HUES64 (cell line): ENCODE measurements around the gene NXN.
"Not testable (repeated sequence)": the region's sequence is repeated elsewhere in the genome, so short reads cannot be mapped to it uniquely, and the experiment has no call there.

Experiments used
- H3K27ac ChIP-seq: 2 replicates; pipeline ENCODE4 v1.7.0; 2013; ENCODE audit warnings: low read depth, low read length, inconsistent platforms
- H3K27me3 ChIP-seq: 2 replicates; pipeline ENCODE4 v1.6.1; 2013; ENCODE audit warnings: mild to moderate bottlenecking, low read length; ENCODE audit not compliant: insufficient read depth
- H3K36me3 ChIP-seq: 2 replicates; pipeline ENCODE4 v1.6.1; 2013; ENCODE audit warnings: mild to moderate bottlenecking, low read length; ENCODE audit not compliant: insufficient read depth
- H3K4me1 ChIP-seq: 2 replicates; pipeline ENCODE4 v1.6.1; 2013; ENCODE audit warnings: mild to moderate bottlenecking, low read length, moderate library complexity; ENCODE audit not compliant: insufficient read depth
- H3K4me3 ChIP-seq: 2 replicates; pipeline ENCODE4 v1.5.1; 2013; ENCODE audit warnings: mild to moderate bottlenecking, low read length, moderate library complexity
- H3K9ac ChIP-seq: 2 replicates; pipeline ENCODE4 v1.6.1; 2013; ENCODE audit warnings: mild to moderate bottlenecking, low read depth, low read length
- H3K9me3 ChIP-seq: 2 replicates; pipeline ENCODE4 v1.6.1; 2013; ENCODE audit warnings: low read depth, low read length; ENCODE audit not compliant: insufficient read depth
- WGBS: fragments of 150-250, 120-280 bp; methylation state at CpG from one replicate; pipeline ENCODE4 v1.1.7; 2013; ENCODE audit warnings: missing lambda C conversion rate; 5-methylcytosine and 5-hydroxymethylcytosine counted together

Gene NXN

GRCh38 chr17:753418-753817 lies 226.2 kb downstream of the NXN start:
- no peak overlapping the region for H3K9ac ChIP-seq
- WGBS = 90% methylated on average over 13 of the region's 13 CpGs

DNA sequence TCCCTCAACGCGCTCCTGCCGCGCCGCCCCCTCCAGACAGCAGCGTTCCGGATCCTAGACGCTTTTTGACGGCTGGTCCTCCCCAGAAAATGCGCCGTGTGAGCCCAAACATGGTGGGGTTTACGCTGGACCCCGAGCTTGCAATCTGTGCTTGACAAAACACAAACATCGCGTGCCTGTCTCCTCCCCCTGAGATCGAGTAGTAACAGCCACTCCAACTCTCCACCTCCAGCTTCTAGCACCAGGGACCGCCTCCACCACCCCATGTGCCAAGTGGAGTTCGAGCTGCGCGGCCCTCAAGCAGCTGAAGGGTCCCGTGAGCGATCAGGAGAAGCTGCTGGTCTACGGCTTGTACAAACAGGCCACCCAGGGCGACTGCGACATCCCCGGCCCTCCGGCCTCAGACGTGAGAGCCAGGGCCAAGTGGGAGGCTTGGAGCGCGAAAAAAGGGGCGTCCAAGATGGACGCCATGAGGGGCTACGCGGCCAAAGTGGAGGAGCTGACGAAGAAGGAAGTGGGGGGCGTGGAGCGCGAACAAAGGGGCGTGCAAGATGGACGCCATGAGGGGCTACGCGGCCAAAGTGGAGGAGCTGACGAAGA lies 226.9 kb downstream of the NXN start:
- Histone ChIP-seq H3K4me1 (no peaks in the 10 kb centered on the region), H3K27me3 (no peaks in the 10 kb centered on the region), H3K4me3 (peak overlapping the region; percentile 96), H3K27ac (peak overlapping the region; percentile 48; the same call in 1 of the 2 replicates), H3K9ac (peak overlapping the region; percentile 76), H3K9me3 (peaks cover 8% of the 10 kb centered on the region; the same call in 1 of the 2 replicates), H3K36me3 (peaks cover 30% of the 10 kb centered on the region)
- WGBS = 62% methylated on average over 42 of the region's 43 CpGs

More at GRCh38 chr17:753418-753817, 226.2 kb downstream of the NXN start:
- H3K27me3 ChIP-seq = no peaks in the 10 kb centered on the region
- no peaks in the 10 kb centered on the region for H3K4me1 ChIP-seq
- H3K4me3 ChIP-seq = no peak overlapping the region
- peaks cover 8% of the 10 kb centered on the region; the same call in 1 of the 2 replicates for H3K9me3 ChIP-seq
- peaks cover 26% of the 10 kb centered on the region for H3K36me3 ChIP-seq
- no peak overlapping the region for H3K27ac ChIP-seq

- Histone ChIP-seq H3K4me1 (no peaks in the 10 kb centered on the region), H3K27ac (peak within 1 kb of the TSS; percentile 64), H3K4me3 (peak within 1 kb of the TSS; percentile 96), H3K27me3 (no peaks in the 10 kb centered on the region), H3K9me3 (peaks cover 8% of the 10 kb centered on the region; the same call in 1 of the 2 replicates), H3K9ac (peak within 1 kb of the TSS; percentile 92), H3K36me3 (peaks cover 32% of the 10 kb centered on the region)
- WGBS = 1% methylated on average over 87 of the region's 87 CpGs
Observed at GRCh38 chr17:752002-752619, 227.5 kb downstream of the NXN start, which contains the start of gene GEMIN4. TSS of gene GEMIN4 (minus strand) at chr17:752264. CDS start at chr17:752142, 122 bp downstream.

- 3% methylated on average over 49 of the region's 49 CpGs for WGBS
- Histone ChIP-seq H3K36me3 (peaks cover 32% of the 10 kb centered on the region), H3K27me3 (no peaks in the 10 kb centered on the region), H3K9me3 (peaks cover 8% of the 10 kb centered on the region; the same call in 1 of the 2 replicates), H3K4me3 (peak overlapping the region; percentile 96), H3K4me1 (no peaks in the 10 kb centered on the region), H3K9ac (peak overlapping the region; percentile 92), H3K27ac (peak overlapping the region; percentile 64)
Observed at GRCh38 chr17:751269-752001, 228.1 kb downstream of the NXN start.

DNA sequence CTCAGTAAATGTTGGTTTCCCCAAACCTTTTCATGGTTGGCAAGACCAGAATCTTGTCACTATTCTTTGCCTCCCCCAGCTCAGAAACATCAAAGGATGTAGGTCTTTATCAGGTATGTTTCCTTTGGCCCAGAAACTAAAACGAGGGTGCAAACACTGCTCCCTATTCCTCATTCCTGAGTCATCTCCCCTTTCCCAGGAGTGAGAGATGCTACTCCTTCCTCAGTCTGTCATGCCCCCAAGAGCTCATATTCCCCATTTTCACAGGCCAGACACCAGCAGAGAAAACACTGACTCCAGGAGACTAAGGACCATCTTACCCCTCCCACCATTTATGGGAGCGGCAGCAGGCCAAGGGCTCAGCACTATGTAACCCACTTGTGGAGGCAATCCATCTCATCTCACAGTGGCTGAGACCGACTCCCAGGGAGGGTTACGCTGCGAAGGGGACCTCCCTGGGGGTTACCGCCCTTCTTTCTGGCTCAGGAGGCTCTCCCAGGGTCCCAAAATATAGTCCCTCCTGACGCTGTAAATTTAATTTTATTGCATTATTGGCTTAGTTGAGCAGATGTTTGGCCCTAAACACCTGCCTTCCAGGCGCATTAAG lies 229.0 kb downstream of the NXN start:
- Histone ChIP-seq H3K4me3 (peak overlapping the region; percentile 96), H3K36me3 (peaks cover 40% of the 10 kb centered on the region), H3K4me1 (no peaks in the 10 kb centered on the region), H3K27me3 (no peaks in the 10 kb centered on the region), H3K9me3 (peaks cover 8% of the 10 kb centered on the region; the same call in 1 of the 2 replicates), H3K27ac (no peak overlapping the region), H3K9ac (no peak overlapping the region)
- 89% methylated on average over 8 of the region's 8 CpGs for WGBS

- peaks cover 51% of the 10 kb centered on the region for H3K36me3 ChIP-seq
- H3K9me3 ChIP-seq, H3K27me3 ChIP-seq, H3K9ac ChIP-seq, H3K4me3 ChIP-seq, H3K4me1 ChIP-seq, H3K27ac ChIP-seq: not testable (repeated sequence)
- WGBS = 70% methylated on average over 7 of the region's 7 CpGs
Observed at GRCh38 chr17:749359-749758, 230.2 kb downstream of the NXN start.
